CD4-positive, alpha-beta T cell treated with Interferon gamma for 1 hour (primary cell): Measurements from ENCODE around the gene ADAM12.

ENCODE experiments used
- DNase-seq: peaks from one replicate; pipeline ENCODE4 v3.0.0-alpha.2; 2020

ADAM12 gene

DNA sequence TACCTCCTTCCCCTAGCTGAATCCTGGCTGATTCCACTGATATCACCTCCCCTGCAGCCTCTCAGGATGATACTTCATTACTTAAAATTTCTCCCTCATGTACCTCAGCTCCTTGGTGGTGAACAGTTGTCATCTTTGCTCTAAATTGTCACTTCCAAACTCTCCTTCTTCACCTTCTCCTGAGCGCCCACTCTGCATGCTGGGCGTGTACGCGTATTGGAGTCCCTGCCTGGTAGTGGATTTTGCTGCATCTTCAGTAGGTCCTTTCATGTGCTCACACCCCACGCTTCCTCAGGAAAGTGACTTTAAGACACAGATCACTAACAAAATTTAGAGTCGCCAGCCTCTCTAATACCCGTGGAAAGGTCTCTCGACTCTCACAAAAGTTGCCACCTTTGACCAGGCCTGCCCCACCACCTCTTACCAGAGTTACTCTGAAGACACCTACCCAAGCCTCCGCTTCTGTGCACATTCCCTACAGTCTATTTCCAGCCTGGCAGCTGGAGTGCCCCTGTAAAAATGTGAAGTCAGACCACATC lies 255.1 kb downstream of the ADAM12 start:
- DNase-seq: no peak

DNA sequence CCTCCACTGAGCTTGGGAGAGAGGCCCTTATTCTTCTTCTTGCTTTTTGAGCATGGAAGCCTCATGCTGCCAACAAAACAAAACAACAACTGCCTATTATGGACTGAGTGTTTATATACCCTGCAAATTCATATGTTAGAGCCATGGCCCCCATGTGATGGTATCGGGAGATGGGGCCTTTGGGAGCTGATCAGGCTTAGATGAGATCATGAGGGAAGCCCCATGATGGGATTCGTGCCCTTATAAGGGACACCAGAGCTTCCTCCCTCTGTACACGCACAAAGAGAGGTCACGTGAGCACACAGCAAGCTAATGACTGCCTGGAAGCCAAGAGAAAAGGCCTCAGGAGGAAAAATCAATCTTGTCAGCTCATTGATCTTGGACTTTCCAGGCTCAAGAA lies 256.9 kb downstream of the ADAM12 start:
- no peak for DNase-seq

DNA sequence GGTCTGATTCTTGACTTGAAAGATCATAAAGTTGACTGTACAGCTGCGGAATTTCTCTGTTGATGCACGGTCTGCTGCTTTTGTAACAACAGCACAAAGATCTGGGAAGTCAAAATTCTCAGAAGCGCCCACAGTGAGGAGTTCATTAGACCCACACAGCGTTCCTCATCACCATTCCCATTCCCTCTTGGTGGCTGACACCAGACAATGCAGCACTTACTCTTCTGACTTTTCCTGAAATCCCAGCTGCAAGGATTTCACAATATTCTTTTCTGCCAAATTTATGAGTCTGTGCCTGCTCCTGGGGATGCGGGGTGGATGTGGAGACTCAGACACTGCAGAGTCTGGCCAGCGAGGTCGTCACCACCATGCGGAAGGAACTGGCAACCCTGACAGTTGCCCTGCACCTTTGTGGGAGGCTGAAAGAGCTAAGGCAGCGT lies 258.0 kb downstream of the ADAM12 start:
- no peak for DNase-seq

DNA sequence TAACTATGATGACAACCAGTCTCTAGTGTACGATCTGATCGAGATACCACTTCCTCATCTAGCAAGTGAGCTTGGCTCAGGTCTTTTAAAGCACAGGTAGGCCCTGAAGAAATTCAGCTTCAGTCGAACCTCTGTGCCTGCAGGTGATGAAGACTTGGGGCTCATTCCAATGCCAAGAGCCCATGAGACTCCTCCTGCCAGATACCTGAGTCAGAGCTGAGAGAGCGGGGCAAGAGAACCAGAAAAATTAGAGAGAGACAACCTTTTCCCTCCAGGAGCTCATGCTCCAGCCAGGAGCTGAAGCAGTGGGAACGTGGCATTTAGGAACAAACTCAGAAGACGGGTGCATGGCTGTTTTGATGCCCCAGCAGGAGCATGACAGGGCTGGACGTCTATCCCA lies 259.3 kb downstream of the ADAM12 start:
- DNase-seq: no peak

DNA sequence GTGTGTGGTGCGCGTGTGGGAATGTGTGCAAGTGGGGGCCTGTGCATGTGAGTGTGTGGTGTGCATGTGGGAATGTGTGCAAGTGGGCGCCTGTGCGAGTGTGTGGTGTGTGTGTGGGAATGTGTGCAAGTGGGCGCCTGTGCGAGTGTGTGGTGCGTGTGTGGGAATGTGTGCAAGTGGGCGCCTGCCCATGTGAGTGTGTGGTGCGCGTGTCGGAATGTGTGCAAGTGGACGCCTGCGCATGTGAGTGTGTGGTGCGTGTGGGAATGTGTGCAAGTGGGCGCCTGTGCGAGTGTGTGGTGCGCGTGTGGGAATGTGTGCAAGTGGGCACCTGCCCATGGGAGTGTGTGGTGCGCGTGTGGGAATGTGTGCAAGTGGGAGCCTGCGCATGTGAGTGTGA lies 259.7 kb downstream of the ADAM12 start:
- no peak for DNase-seq

DNA sequence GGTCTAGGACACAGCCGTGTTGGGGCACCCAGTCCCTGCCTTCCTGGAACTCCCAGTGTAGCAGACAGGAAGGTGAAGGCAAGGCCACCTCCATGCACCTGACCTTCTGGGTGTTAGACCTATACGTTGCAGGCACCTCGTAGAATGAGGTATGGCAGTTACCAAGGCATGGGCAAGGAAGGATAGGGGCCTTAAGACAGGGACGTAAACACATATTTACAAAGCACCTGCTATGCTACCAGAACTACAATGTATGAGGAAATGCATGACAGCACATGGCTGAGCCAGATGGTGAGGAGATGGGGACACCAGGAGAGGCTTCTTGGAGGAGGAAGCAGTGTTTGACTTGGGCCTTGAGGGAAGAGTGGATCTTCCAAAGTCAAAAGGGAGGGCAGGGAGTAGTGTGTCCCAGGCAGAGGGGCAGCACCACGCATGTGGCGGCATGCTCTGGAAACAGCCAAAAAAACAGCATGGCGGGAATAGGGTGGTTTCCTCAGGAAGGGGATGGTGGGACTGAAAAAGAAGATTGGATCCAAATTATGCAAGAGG lies 260.7 kb downstream of the ADAM12 start:
- no peak for DNase-seq

DNA sequence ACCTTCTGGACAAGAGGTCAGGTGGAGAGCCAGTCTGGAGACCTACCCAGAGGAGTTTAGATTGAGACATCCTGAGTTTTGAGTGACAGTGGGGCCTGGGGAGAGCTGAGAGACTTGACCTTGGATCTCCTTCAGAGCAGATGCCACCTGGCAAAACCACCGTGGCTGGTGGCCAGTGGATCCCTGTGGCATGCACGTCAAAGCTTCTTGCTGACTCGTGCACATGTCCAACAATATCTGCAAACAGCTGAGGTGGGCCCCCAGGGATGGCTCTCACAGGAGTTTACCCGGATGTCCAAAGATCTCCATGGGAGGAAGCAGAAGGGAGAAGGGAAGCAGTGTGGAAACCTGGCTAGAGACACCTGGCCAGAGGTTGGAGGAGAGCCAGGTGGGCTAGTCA lies 261.4 kb downstream of the ADAM12 start:
- no peak for DNase-seq

DNA sequence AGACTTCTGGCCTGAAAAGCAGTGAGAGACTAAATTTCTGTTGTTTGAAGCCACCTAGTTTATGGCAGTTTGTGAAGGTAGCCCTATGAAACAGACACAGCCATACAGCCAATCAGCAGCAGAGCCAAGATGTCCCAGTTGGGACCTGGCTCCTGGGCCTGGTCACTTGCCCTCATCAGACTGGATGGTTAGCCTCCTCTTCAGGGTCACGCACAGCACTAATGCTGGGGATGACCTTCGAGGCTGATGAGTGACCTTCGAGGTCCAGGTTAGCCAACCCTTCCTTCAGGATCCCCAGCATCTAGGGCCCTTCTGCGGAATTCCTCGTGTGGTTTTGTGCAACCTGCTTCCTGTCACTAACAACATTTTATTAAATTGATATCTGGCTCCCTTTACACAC lies 262.3 kb downstream of the ADAM12 start:
- DNase-seq: no peak

DNA sequence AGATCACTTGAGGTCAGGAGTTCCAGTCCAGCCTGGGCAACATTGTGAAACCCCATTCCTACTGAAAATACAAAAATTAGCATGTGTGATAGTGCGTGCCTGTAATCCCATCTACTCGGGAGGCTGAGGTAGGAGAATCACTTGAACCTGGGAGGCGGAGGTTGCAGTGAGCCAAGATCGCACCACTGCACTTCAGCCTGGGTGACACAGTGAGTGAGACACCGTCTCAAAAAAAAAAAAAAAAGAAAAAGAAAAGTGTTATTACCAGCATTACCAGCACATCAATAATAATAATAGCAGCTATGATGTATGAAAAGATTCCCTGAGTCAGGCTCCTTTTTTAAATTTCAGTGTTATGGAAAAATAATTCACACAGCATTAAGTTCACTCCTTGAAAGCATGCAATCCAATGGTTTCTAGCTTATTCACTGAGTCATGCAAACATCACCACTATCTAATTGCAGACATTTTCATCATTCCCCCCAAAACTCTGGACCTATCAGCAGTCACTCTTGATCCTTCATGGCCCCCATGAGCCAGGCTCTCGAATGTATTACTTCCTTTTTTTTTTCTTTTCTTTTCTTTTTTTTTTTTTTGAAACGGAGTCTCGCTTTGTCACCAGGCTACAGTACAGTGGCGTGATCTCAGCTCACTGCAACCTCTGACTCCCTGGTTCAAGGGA lies 263.5 kb downstream of the ADAM12 start:
- DNase-seq: no peak

DNA sequence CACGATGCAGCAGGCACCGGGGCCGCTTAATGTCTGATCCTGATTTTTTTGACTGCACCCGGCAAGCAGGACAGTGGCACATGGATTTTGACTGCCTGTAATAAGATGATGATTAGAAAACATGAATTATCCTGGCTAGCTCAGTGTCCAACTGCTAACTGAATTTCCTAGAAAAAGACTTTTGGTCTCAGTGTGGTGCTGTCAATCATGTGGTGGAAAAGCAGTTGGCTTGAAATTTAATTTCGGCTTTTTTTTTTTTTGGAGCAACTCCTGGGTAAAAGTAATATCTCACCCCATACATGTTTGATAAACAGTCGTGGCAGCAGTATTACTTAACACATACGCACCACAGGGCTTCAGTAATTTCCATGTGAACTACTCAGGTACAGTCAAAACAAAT lies 264.2 kb downstream of the ADAM12 start:
- DNase-seq: no peak

DNA sequence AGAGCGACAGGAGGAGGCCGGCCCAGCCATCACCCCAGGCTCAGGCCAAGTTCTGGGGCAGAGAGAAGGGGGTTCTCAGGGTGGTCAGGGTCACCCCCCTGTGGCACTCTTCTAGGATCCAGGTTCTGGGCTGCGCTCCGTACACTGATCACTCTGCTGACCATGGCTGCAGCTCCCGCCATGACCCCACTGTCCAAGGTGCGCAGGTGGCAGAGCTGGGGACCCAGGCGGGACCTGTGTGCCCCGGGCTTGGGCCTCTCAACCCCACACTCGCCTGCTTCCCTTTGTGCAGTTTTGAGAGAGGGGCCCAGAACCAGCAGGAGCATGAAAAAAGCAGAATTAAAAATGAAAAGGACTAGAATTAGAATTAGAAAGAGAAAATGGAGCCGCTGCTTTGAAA lies 264.8 kb downstream of the ADAM12 start:
- DNase-seq: no peak

DNA sequence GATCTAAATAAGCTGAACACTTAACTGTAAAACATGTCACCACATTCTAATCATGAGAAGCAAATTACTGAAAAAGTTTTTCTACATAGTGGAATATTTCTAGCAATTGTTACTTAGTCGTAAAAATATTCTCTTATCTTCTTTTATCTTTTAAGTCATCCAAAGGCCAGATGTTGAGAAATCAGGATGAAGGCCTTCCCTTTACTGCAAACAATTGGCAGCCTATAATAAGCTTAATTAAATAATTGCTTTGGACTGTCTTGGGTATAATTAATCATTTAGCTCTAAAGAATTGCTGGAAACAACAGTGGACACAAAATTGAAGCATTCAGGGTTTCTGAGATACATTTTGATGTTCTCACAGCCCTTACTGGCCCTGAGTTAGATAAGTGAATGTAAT lies 265.4 kb downstream of the ADAM12 start:
- no peak for DNase-seq

DNA sequence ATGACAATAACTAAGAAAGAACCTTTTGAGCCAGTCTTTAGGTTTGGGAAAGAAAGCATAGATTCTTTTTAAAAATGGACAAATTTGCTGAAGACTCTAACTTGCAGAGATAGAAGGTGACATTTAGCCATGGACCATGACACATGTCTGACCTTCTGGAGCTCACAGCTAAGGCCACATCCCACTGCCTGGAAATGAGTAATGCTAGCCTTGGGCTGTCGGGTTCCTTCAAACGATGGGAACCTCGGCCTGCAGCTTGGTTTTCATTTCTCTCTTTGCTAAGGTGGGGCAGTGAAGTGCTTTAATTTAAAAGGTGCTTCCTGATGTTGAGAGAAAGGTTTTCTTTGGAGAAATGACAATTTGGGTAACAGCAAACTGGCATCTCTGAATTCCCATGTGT lies 268.7 kb downstream of the ADAM12 start:
- DNase-seq: no peak

DNA sequence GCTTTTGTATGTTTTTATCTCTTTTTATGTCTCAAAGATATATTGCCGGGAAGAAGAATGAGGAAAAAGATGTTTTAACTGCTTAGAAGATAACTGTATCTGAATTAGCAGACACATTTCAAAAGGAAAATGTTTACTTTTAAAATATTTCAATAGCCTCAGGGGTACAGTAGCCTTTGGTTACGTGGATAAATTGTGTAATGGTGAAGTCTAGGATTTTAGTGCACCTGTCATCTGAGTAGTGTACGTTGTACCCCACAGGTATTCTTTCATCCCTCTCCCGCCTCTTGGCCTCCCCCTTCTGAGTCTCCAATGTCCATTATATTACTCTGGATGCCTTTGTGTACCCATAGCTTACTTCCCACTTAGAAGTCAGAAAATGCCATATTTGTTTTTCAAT lies 269.8 kb downstream of the ADAM12 start:
- DNase-seq: no peak

DNA sequence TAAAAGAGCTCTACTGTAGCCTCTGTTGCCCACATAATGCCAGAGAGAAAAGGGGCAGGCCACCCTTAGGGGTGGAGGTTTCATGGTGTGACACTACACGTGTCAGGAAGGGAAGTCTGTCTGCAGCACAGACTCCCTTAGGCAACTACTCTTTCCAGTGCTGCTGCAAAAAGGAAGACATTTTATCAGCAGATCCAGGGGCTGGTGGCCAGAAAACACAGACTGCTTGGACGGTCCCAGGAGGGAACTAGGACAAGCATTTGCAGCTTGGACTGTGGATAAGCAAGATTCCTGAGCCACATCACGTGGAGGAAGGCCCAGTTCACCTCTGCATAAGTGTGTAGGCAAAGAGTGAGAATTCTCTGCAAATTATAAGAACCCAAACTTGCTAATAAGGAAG lies 271.1 kb downstream of the ADAM12 start:
- no peak for DNase-seq

DNA sequence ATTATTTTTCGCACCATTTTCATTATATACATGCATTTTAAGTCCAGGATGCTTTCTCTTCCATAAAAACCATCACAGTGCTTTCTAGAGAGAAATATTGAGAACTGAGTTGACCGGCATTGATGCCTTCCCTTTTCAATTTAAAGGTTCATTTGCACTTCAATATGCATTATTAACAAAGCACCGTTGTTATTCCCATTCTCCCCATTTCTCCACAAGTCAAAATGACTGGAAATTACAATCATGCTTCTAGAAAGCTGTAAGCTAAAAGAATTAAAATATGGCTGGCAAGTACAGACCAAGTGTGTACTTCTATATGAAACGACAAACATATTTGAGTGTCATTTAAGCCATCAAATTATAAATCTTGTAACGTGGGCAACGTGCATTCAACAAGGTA lies 272.4 kb downstream of the ADAM12 start:
- DNase-seq: no peak

DNA sequence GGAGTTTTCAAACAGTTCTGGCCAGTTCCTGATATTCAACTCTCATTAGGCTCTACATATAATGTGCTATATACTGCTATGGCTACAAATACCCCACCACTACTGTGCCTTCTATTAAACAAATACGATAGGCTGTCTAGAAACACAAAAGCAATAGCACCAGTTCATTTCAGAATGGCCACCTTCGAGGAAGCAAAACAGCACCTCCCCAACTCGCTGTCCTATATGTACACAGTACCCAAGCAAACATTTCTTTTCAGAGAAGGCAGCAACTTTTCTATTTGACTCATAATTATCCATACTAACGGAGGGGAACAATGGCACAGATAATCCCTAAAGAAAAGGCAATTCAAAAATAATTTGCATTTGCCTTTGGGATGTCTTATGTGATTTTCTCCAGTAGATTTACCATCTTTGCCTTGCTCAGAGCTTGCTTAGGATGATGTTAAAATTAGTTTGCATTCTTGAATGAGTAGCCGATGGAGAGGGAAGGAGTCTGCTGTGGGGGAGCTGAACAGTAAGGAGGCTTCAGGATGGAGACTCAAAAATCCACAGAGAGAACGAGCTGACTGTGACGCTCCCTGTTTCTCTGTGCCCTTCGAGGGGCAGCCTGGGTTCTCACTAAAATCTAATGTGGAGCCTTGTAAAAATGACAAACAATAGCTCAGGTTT lies 273.3 kb downstream of the ADAM12 start:
- DNase-seq: no peak

DNA sequence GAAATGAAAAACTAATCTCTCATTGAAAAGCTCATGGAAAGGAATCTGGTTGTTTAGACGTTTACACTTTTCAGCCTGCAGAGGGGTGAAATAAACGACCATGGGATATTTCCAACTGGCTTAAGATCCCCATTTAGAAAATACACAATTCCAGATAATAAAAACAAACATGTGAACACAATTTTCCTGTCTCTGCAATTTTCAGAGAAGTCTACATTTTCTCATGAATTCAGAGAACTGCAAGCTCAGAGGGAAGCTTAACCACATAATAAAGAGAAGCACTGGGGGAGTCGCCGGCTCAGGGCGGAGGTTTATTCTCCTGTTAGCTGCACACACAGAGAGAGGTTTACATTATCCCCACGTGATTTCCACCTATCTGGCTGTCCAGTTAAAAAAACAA lies 276.8 kb downstream of the ADAM12 start:
- DNase-seq: no peak

DNA sequence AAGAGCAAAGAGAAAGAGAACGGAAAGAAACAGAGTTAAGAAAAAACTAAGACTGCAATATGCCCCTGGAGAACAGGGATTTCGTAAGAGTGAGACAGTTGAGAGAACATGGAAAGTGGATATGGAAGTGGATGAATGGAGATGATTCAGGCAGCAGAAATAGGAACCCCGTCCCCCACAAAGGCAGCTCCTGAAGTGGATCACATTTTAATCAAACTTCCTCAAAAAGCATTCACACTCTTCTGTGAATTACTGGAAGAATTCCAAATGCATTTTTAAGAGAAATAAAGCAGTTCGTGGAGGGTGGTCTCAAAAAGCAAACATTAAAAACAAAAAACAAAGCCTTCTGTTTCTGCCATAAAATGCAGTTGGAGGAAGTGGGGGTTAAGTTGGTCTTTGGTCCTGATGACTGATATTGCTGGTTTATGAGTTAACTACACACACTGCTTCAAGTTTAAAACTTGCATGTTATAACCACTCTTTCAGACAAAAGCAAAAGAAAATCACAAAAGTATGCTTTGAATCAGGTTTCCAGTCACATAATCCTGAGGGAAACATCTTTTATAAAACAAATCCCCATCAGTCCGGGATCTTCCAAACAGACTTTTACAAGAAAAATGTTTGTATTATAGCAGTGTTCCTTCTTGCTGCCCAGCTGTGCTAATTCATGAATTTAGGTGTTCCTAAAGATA lies 277.6 kb downstream of the ADAM12 start:
- DNase-seq: no peak

DNA sequence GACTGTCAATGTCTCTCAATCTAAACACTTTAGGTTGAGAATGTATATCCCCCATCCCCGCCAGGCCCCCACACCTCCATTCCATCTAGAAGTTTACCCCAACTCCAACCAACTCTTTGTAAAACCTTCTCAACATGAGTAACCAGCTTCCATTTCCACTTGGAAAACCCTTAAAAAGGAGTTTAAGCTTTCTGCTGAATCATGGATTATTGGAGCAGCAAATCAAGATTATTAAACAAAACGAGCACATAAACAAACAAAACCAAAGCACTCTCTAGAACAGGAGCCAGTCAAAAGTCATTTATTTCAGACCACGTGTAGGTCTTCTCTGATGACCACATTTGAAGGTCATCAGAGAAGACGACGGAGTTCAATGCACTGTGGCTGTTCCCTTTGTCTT lies 278.4 kb downstream of the ADAM12 start:
- DNase-seq: no peak

DNA sequence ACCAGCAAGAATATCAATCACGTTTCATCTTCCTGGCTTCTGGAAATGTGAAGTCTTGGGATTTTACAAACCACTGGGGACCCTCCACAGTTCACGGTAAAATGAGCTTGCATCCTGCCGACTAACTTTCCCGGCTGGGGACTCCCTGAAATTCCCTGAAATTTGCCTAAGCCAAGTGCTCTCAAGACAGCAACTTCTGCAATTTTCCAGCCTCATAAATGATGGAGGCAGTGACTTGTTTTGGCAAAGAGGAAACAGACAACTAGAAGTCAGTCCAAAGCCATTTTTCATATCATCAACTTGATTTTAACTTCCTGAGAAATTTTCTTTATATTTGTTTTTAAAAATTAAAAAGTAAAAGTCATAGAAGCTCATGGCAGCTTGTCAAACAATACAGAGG lies 279.6 kb downstream of the ADAM12 start:
- DNase-seq: no peak

DNA sequence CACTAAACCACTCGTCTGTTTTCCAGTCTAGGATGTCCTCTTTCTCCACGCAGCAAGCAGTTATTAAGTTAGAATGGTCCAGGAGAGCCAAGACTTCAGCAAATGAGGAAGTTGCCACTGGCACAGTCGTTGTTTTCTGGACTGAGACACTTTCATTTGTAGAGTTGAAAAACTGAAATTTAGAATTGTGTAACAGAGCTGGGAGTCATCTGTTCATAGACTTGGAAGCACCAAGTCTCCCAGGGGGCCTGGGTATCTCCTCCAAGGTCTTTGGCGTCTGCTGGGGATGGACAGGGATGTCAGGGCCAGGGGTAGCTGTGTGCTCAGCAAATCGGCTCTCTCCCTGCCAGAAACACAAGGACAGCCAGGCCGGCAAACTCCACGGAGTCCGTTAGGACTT lies 283.5 kb downstream of the ADAM12 start:
- no peak for DNase-seq

DNA sequence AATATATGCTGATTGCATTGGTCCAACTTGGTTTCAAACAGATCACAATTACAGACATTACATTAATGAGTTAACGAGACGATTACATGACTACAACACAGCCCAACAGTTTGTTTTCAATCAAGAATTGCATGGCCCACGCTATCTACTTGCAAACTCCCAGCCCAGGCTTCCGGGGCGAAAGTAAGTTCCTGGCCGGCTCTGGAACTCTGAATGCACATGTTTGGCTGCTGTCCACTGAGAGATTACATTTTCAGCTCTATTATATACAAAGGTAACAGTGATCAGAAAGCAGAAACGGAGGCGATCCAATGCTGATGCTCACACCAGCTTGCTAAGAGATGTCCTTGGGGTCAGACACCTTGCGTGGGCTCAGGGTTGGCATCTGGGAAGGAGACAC lies 285.6 kb downstream of the ADAM12 start:
- no peak for DNase-seq

DNA sequence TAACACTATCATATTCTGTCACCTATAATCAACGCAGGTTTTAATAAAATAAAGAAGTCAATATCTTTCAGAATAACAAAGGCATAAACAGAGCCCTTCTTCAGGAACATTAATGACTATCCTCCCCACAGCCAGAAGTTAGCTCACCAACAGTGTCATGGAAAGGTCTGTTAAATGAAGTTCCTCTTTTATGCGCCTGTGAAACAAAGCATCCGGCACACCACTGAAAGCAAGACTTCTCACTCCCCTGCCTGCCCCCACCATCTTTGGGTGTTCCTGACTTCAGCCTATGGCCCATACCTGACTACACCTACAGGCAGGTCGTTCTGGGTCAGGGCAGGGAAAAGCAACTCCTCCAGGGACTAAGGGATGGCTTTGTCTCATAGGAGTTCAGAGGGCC lies 286.5 kb downstream of the ADAM12 start:
- peak; percentile 6 for DNase-seq
